Body of pancreas (tissue), 4 donors: ENCODE data around the gene AP3B2.

Experiments
- POLR2A ChIP-seq, 3 donors: fragments of 450-650 bp; IDR thresholded peaks; one replicate each; pipeline ENCODE4 v1.6.1; 2016; ENCODE audit warnings: antibody characterized with exemption in 3 of 3, mild to moderate bottlenecking in 2 of 3
- TF ChIP-seq, protein P1 (sequence below), 7 experiments: fragments of 450-650 bp in 4 of 7; fragments of 200-600 bp in 3 of 7; sonication (generic) in 3 of 7; IDR thresholded peaks; one replicate each; pipeline ENCODE4 v1.5.1; 2016 to 2019; ENCODE audit warnings: antibody characterized with exemption in 7 of 7

DNA sequence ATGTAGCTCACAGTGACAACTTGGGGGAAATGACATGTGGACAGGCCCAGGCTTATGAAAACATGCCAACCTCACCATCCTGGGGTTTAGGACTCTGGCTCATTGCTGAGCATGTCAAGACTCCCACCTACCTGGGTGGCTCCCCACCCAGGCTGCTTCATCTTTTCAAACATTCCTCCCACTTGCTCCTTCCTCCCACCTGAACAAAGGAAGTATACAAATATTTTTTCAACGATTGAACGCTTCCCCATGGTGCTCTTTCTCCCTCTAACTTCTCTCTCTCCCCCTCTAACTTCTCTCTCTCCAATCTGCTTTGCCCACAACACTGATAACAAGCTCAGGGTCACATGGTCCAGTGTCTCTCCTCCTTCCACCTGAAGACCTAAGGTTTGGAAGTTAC, 34.8 kb downstream of the AP3B2 start:
- TF ChIP-seq, protein P1, sequence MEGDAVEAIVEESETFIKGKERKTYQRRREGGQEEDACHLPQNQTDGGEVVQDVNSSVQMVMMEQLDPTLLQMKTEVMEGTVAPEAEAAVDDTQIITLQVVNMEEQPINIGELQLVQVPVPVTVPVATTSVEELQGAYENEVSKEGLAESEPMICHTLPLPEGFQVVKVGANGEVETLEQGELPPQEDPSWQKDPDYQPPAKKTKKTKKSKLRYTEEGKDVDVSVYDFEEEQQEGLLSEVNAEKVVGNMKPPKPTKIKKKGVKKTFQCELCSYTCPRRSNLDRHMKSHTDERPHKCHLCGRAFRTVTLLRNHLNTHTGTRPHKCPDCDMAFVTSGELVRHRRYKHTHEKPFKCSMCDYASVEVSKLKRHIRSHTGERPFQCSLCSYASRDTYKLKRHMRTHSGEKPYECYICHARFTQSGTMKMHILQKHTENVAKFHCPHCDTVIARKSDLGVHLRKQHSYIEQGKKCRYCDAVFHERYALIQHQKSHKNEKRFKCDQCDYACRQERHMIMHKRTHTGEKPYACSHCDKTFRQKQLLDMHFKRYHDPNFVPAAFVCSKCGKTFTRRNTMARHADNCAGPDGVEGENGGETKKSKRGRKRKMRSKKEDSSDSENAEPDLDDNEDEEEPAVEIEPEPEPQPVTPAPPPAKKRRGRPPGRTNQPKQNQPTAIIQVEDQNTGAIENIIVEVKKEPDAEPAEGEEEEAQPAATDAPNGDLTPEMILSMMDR (IDR thresholded peaks at IDR 0.05) = no peak
- TF ChIP-seq POLR2A (IDR thresholded peaks at IDR 0.05) = no peak
